GM19239 (cell line): ENCODE results near the gene MPEG1.
A peak's percentile ranks its signal among the peaks of the same experiment; 100 is the strongest.

Source experiments
- DNase-seq: peaks from one replicate; pipeline ENCODE4 v3.0.0; 2011; ENCODE audit warnings: low spot score; ENCODE audit not compliant: insufficient read length
- FAIRE-seq: peaks from 2 replicates; lab custom pipeline; 2011; peaks lifted over from hg19 to GRCh38; lab: Jason Lieb, UNC

The MPEG1 gene

GRCh38 chr11:59219836-59220235 is 7.1 kb upstream of the MPEG1 start:
- no peak for DNase-seq
- FAIRE-seq, result peak; percentile 81

DNA sequence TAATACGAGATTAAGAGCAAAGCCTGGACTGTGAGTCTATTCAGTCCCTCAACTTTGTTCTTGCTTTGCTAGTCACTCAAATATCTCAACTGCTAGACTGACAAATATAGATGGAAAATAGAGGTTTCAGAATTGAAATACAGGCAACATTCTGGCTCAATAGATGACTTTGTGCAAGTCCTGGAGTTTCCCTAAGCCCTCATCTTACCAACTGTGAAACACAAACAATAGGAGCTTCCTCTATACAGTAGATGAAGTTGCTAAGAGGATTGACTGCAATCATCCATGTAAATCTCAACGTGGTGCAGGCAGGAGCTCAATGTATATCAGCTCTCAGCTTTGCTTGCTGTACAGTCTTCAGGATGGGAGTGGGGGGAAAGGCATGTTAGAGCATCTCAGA is 6.2 kb upstream of the MPEG1 start:
- FAIRE-seq (peak; percentile 74), DNase-seq (no peak)

GRCh38 chr11:59218319-59218718 is 5.6 kb upstream of the MPEG1 start:
- DNase-seq, result no peak

DNA sequence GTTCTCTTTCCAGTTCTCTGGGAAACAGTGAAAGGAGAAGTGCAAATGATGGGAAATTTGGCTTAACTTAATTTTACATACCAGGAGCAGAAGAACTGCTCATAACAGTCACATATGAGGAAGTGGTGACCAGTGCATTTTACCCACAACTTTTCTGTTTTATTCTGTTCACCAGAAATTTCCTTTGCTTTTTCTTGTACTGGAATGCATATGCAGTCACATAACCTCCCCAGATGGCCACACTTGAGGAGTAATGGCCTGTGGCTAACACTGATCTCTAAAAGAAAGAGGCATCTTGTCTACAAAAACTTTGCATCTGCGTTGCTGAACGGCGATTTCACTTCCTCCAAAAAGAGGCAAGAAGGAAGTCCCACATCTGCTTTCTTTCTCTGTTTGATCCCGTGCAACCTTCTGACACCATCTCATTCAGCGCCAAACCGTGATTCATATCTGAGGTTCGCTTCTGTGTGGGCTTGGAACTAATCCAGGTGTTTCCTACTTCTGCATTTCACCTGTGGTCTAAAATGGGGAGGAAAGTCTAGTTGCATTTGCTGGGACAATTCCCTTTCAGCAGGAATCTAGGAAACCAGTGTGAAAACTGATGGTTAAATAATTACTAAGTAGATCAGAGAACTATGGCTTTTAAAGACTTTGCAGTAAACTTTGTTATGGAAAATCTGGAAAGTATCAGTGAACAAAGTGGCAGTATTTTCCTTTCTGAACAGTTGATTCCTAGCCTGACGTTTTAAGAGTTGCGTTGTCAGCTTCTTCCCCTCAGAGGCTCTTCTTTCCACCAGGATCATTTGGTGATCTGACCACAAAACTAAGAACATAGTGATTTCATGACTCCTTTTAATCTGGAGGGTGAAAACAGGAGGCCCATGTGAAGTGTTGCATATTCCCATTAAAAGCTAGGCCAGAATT is 4.2 kb upstream of the MPEG1 start:
- FAIRE-seq, result peak; percentile 100
- peak; percentile 44 for DNase-seq

More at GRCh38 chr11:59218319-59218718, 5.6 kb upstream of the MPEG1 start:
- FAIRE-seq, result no peak

DNA sequence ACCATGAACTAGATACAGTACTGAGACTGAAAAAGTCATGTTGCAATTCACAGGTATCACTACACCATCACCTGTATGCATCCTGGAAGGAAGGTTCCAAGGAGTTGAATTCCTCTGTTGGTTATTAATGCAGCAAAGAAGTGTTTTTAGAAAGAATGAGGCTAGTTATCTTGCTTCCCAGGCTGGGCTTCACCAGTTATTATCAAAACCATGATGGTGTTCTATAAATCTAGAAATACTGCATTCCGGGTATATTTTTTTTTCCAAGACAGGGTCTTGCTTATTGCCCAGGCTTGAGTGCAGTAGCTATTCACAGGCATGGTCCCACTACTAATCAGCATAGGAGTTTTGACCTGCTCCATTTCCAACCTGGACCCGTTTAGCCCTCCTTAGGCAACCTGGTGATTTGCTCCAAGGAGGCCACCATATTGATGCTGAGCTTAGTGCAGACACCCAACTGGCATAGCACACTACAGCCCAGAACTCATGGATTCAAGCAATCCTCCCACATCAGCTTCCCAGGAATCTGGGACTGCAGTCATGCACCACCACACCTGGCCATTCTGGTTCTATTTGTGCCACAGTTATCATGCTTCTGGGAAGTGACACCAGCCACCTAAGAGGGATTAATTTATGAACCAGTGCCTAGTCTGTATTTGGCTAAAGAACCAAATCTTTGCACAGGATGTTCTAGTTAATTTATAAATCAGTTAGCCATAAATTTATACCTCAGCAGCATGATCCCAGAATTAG is 1.6 kb upstream of the MPEG1 start:
- no peak for FAIRE-seq
- no peak for DNase-seq

GRCh38 chr11:59212222-59212621 is 505 bp downstream of the MPEG1 start:
- DNase-seq (no peak), FAIRE-seq (no peak)

- DNase-seq (no peak), FAIRE-seq (no peak)
Observed at GRCh38 chr11:59208956-59209355, 3.8 kb downstream of the MPEG1 start.

GRCh38 chr11:59207988-59208451 is 4.7 kb downstream of the MPEG1 start:
- DNase-seq (no peak), FAIRE-seq (peak; percentile 98)

DNA sequence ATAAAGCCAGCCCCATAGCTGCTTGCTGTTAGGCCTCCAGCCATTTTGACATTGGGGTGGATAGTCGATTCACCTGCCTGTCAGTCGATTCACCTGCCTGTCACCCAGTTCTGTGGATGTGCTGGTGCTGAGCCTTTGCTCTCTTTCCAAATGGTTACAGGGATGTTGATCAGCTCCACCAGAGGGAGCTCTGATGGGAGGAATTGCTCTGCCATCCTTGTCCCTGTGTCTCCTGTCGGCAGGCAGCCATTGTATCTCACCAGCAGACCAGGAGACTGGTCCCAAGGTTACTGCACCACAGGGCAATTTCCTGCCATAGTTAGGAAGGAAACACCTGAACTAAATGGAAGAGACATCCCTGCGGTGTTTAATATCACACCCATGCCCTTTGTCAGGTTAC is 6.1 kb downstream of the MPEG1 start:
- no peak for FAIRE-seq
- DNase-seq, result no peak

DNA sequence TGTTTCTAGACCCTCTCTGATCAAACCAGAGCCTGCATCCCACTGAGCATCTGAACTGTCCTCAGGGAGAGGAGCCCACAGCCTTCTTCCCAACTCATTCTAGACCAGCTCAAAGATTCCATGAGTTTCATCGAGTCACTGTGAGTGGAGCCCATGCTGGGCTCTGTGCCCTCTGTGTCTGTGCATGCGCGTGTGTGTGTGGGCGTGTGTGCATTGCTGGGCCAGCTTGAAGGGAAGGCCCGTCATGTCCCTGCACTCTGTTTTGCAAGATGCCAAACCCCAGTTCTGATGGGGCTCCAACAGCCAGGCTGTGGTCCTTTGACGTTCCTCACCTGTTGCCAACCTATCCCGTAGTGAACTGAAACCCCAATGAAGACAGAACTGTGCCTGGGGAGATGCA is 7.1 kb downstream of the MPEG1 start:
- FAIRE-seq (no peak), DNase-seq (no peak)

DNA sequence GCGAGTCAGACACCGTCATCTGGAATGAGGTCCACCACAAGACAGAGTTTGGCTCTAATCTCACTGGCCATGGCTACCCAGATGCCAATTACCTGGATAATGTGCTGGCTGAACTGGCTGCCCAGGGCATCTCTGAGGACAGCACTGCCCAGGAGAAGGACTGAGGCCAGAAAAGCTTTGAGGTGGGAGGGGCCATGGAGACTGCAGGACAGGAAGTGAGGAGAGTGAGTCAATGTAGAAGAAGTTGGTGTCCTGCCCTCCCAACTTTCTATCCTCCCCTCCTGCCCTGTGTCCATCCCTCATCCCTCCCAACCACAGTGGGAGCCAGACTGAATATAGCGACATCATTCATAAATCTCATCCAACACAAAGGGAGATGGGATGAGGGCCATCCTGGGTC is 8.0 kb downstream of the MPEG1 start:
- DNase-seq, result no peak
- FAIRE-seq, result no peak

DNA sequence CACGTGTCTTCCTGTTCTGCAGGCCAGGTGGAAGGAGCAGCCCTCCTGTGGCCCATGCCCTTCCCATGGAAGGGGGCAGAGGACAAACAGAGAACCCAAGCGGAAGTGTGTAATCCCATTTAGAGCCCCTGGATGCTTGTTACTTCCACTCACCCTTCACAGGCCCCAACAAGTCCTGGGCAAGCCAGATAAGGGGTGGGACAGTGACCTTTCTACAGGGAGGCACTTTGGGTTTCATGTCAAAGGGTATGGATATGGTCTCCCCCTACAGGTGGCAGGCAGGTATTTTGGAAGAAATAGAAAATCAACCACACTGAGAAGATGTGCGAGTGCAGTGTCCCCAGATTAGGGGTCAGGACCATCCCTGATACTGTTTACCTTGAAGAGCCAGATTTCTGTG is 11.4 kb downstream of the MPEG1 start:
- DNase-seq (no peak), FAIRE-seq (peak; percentile 39)

DNA sequence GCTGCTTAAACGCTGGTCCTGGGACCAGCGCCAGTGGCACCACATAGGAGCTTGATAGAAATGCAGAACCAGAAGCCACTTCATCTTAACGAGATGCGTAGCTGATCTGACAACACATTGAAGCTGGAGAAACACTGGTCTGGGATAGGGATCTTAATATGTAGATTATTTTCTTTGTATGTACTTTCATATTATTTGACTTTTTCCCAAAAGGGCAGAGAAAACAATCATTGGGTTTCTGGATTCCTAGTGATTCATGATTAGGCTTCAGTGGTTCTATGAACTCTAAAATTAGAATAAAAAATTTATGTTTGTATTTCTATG is 12.3 kb downstream of the MPEG1 start:
- no peak for DNase-seq
- FAIRE-seq, result no peak

GRCh38 chr11:59199546-59200422 is 12.9 kb downstream of the MPEG1 start:
- FAIRE-seq, result peak; percentile 81
- no peak for DNase-seq

GRCh38 chr11:59198726-59199125 is 14.0 kb downstream of the MPEG1 start:
- FAIRE-seq (no peak), DNase-seq (no peak)

- no peak for DNase-seq
Observed at GRCh38 chr11:59197991-59198390, 14.7 kb downstream of the MPEG1 start.

GRCh38 chr11:59196777-59197176 is 15.9 kb downstream of the MPEG1 start:
- FAIRE-seq (no peak), DNase-seq (no peak)

More at GRCh38 chr11:59197991-59198390, 14.7 kb downstream of the MPEG1 start:
- no peak for FAIRE-seq

- DNase-seq (no peak), FAIRE-seq (no peak)
Observed at GRCh38 chr11:59195586-59195985, 17.1 kb downstream of the MPEG1 start.

- FAIRE-seq, result no peak
- DNase-seq, result no peak
Observed at GRCh38 chr11:59193587-59194130, 19.1 kb downstream of the MPEG1 start.

GRCh38 chr11:59192446-59193020 is 20.2 kb downstream of the MPEG1 start:
- DNase-seq, result no peak
- FAIRE-seq, result no peak
